Stimulated activated CD4-positive, alpha-beta T cell treated with anti-CD3 and anti-CD28 coated beads, Interleukin-4, amount 100 ng/mL, for 1 hour (primary cell): ENCODE measurements around the gene SAA1.
"Not testable (repeated sequence)": the region's sequence is repeated elsewhere in the genome, so short reads cannot be mapped to it uniquely, and the experiment has no call there.

Experiments
- DNase-seq: peaks from one replicate; pipeline ENCODE4 v3.0.0-alpha.2; 2020

The SAA1 gene

DNA sequence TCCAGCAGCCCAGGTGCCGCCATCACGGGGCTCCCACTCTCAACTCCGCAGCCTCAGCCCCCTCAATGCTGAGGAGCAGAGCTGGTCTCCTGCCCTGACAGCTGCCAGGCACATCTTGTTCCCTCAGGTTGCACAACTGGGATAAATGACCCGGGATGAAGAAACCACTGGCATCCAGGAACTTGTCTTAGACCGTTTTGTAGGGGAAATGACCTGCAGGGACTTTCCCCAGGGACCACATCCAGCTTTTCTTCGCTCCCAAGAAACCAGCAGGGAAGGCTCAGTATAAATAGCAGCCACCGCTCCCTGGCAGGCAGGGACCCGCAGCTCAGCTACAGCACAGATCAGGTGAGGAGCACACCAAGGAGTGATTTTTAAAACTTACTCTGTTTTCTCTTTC, at the start of gene SAA1:
SAA1 (plus strand) TSS at position 316 of the 400 bp plus-strand sequence. CDS start 624 bp downstream, outside the sequence.
- no peak for DNase-seq

GRCh38 chr11:18221274-18221876, 44.7 kb upstream of the SAA1 start:
- no peak for DNase-seq

- no peak for DNase-seq
These were observed 43.1 kb upstream of the SAA1 start for GRCh38 chr11:18222814-18223421.

GRCh38 chr11:18223591-18224387, 42.3 kb upstream of the SAA1 start:
- DNase-seq = no peak

GRCh38 chr11:18225913-18226312, 40.2 kb upstream of the SAA1 start:
- no peak for DNase-seq

GRCh38 chr11:18229501-18229900, 36.6 kb upstream of the SAA1 start:
- DNase-seq = no peak

DNA sequence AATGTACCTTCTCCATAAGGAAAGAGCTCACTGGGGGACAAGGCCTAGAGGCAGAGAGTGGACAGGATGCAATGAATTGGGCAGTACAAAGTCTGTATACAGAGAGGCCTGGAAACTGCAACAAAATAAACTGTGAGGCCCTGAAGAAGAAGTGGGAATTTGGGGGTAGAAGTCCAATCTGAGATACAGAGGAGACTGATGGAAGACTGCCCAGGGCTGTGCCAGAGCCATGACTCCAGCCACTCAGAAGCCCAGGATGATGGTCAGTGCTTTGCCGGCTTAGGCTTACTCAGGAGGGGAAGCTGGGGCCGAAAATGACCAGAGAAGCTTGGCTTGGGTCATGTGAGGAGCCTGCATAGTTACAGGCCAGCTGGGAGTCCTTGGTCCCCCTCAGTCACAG, 35.2 kb upstream of the SAA1 start:
- no peak for DNase-seq

DNA sequence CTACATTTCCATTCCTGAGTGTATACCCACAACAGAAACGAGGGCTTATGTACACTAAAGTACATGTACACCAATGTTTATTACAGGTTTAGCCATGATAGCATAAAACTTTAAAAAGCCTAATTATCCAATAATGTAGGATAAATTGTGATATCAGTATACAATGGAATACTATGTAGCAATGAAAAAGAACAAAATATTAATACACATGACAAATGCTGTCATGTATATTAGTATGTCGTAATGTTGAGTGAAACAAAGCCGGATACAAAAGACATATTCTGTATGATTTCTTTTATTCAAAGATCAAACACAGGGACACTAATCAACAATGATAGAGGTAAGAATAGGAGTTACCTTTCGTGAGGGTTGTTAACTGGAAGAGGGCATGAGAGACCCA, 32.2 kb upstream of the SAA1 start:
- DNase-seq = no peak

- no peak for DNase-seq
These were observed 30.4 kb upstream of the SAA1 start for GRCh38 chr11:18235394-18236334.

- DNase-seq = no peak
These were observed 29.3 kb upstream of the SAA1 start, which contains the start of gene SAA4 for GRCh38 chr11:18236664-18237356. TSS of gene SAA4 (minus strand) at chr11:18236802. CDS start at chr11:18235926, 876 bp downstream.

GRCh38 chr11:18239655-18240054, 26.4 kb upstream of the SAA1 start:
- no peak for DNase-seq

DNA sequence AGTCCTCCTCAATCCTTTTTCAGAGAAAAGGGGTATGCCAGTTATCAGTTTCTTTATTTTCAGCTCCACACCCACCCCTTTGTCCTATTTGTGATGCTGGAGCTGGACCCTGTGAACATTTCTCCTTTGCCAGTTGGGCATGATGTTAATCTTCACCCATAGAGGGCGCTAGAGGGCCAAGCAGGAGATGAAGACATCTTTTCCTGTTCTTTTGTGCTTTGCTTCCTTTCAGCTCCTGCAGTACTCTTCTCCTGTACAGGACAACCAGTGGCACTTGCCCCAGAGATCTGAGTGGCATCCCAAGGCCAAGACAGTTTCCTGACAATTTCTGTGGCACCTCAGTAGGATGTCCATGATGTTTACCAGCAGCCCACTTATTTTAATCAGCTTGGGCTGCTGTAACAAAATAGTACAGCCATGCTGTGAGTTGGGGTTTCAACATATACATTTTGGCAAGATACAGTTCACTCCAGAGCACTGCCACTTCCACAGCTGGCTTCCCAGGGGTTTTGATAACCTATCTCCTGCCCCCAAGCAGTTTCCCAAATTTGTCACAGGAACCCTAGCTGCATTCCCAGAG, 22.2 kb upstream of the SAA1 start:
- peak; percentile 17 for DNase-seq

DNA sequence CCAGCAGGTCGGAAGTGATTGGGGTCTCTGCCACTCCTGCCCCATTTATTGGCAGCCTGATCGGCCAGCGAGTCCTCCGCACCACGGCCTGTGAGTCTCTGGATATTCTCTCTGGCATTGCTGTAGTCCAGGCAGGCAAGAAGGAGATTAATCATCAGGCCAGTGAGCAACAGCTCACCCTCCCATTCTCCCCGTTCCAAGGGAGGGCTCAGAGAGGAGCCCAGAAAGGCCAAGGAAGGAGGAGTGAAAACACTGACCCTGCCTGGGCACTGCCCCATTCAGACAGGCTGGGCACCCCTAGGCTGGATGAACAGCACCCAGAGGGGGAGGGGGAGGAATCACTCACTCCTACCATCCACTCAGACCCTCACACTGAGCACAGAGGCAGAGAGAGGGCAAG, 20.7 kb upstream of the SAA1 start:
- no peak for DNase-seq

GRCh38 chr11:18246379-18247190, 19.5 kb upstream of the SAA1 start:
- not testable (repeated sequence) for DNase-seq

- not testable (repeated sequence) for DNase-seq
These were observed 18.9 kb upstream of the SAA1 start for GRCh38 chr11:18247191-18247581.

GRCh38 chr11:18248561-18248960, 17.5 kb upstream of the SAA1 start, which contains the start of gene SAA2:
TSS of gene SAA2 (minus strand) at chr11:18248668. CDS start at chr11:18248011, 657 bp downstream.
- no peak for DNase-seq

DNA sequence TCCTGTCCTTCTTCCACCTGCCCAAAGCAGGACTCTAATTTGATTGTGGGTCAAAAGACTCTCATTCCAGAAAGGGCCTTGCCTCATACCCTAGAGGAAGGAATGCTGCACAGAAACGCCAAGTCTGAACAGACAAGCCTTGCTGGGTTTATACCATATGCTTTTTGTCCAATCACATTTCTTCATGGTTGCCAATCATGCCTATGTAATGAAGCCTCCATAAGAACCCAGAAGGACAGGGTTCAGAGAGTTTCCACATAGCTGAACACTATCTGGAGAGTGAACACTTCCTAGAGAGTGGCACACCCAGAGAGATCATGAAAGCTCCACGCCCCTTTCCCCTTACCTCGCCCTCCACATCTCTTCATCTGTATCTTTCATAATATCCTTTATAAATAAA, 12.8 kb upstream of the SAA1 start:
- no peak for DNase-seq

DNA sequence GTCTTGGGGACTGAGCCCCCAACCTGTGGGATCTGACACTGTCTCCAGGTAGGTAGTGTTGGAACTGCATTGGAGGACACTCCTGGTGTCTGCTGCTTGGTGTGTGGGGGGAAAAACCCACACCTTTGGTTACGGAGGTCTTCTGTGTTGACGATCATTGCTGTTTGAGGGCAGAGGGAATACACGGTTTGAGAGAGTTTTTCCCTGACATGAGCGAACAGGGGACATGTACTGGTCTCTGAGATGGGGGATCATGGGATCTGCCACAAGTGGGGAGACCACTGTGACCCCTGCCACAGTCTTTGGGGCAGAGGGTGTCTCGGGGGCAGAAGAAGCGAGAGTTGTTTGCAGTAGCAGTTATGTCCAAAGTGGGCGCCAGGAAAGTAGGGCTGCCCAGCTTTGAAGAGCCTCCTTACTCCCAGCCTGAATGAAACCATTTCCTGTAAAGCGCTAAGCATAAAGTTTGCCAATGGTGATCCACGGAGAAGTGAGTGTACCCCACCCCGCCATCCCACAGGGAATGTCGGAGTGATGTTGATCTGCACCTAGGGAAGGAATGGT, 12.2 kb upstream of the SAA1 start:
- DNase-seq = no peak

GRCh38 chr11:18254781-18255361, 11.2 kb upstream of the SAA1 start:
- no peak for DNase-seq

DNA sequence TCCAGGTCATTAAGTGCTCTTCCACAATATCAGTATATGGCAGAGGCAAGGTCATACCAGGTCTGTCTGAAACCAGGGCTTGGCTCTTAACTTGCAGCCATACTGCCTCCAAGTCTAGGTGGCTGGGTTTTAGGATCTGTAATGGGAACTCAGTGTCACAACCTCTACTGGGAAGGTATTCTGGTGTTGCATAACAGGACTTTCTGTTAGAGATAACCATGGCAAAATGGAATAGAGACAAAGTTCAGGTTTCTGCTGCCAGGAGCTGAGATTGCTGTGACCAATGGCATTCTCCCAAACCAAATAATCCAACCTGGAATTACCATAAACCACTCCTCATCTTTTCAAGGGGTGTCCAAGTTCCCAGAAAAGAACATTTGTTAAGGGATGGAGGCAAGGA, 6.8 kb upstream of the SAA1 start:
- DNase-seq = no peak
